ENCODE data around the gene ZDHHC5. TPM values are rescaled to one million over a fixed set of nuclear protein-coding genes. Genes with fewer than 3 reads are reported as not detected.

ZDHHC5 gene
- total RNA-seq, 3 donors from 2014 or later, result 75.5 to 83.0 (median 81.6) TPM

DNA sequence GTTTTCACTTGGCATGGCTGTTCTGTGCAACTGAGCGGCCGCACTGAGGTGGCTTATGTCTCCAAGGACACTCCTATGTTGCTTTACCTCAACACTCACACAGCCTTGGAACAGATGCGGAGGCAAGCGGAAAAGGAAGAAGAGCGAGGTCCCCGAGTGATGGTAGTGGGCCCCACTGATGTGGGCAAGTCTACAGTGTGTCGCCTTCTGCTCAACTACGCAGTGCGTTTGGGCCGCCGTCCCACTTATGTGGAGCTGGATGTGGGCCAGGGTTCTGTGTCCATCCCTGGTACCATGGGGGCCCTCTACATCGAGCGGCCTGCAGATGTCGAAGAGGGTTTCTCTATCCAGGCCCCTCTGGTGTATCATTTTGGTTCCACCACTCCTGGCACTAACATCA, 8.2 kb upstream of the ZDHHC5 start:
- Histone ChIP-seq H3K36me3 (ENCODE audit: low read depth) (peaks cover 4% of the 10 kb centered on the region), H3K4me1 (ENCODE audit: low read depth) (peaks cover 8% of the 10 kb centered on the region), H3K9me3 (no peaks in the 10 kb centered on the region), H3K4me3 (no peak overlapping the region)
- no peak for ATAC-seq
- TF ChIP-seq CTCF (IDR thresholded peaks at IDR 0.05), result no peak
- intact Hi-C loops (cut with DNase I, micrococcal nuclease), result no loop called here
- peak in 1 of 3 donors; percentile 55 for DNase-seq

- no peak for ATAC-seq
- DNase-seq, result no peak
- intact Hi-C loops (cut with DNase I, micrococcal nuclease), result no loop called here
- H3K36me3 ChIP-seq (ENCODE audit: low read depth), result no peaks in the 10 kb centered on the region
- H3K9me3 ChIP-seq, result no peaks in the 10 kb centered on the region
- no peak overlapping the region for H3K4me3 ChIP-seq
- peaks cover 5% of the 10 kb centered on the region for H3K4me1 ChIP-seq (ENCODE audit: low read depth)
- TF ChIP-seq CTCF (IDR thresholded peaks at IDR 0.05), result no peak
Measured at GRCh38 chr11:57662893-57663292, 5.0 kb upstream of the ZDHHC5 start.

DNA sequence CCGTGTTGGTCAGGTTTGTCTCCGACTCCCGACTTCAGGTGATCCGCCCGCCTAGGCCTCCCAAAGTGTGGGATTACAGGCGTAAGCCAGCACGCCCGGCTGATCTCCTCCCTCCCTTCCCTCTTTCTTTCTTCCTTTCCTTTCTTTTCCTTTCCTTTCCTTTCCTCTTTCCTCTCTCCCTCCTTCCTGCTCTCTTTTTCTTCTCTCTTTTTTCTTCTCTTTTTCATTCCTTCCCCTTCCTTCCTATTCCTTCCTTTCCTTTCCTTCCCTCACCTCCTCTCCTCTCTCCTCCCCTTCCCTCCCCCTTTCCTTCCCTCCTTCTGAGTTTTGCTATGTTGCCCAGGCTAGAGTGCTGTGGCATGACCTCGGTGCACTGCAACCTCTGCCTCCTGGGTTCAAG, 3.9 kb upstream of the ZDHHC5 start:
- H3K4me1 ChIP-seq (ENCODE audit: low read depth), result peaks cover 1% of the 10 kb centered on the region
- no peak for TF ChIP-seq CTCF (IDR thresholded peaks at IDR 0.05)
- ATAC-seq, result no peak
- no peak overlapping the region for H3K4me3 ChIP-seq
- peak in 1 of 3 donors; percentile 28 for DNase-seq
- no peaks in the 10 kb centered on the region for H3K36me3 ChIP-seq (ENCODE audit: low read depth)
- intact Hi-C loops (cut with DNase I, micrococcal nuclease), result no loop called here
- H3K9me3 ChIP-seq, result no peaks in the 10 kb centered on the region

DNA sequence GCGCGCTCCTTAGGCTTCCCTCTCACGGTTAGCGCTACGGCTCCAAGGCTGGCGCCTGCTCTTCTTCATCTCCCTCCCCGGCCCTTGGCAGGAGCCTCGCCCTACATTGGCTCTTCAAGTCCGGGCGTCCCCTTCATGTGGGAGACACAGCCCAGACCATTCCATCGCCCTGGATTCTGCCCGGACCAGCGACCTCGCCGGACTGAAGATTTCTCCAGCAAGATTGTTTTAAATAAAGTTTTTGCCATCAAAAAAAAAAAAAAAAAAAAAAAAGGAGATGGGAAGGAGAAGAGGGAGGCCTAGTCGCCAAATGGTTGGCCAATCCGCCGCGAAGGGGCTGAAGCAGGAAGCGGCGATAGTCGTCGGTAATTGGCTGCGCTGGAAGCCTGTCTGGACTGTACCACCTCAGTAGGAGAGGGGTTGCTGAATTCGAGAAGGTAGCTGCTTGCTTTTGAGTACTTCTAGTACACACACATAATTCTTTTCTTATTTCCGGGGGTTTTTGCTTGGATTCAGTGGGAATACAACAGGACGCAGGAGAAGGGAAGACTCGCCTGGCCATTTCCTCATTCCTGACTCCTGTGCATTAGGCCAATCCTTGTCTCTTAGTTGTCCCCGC, 688 bp upstream of the ZDHHC5 start:
- peaks cover 11% of the 10 kb centered on the region for H3K4me1 ChIP-seq (ENCODE audit: low read depth)
- no peaks in the 10 kb centered on the region for H3K36me3 ChIP-seq (ENCODE audit: low read depth)
- no peaks in the 10 kb centered on the region for H3K9me3 ChIP-seq
- peak overlapping the region; percentile 93 for H3K4me3 ChIP-seq
- intact Hi-C loops (cut with DNase I, micrococcal nuclease), result no loop called here
- ATAC-seq (peak; percentile 87), DNase-seq (peak; percentile 91 to 99 (median 95))
- no peak for TF ChIP-seq CTCF (IDR thresholded peaks at IDR 0.05)

DNA sequence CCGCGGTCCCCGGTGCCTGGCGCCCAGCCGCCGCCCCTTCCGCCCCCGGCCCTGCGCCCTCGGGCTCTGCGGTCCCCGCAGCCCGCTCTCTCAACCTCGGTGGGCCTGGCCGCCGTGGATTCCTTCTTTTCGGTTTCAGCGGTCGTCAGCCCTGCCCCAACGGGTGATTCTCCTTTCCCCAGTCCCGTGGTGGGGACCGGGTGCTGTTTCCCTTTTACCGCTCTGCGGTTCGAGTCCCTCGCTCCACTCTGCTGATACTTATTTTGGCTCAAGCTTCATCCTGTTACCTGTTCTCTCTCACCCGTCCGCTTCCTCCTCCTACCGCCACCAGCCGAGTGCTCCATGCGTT, 494 bp downstream of the ZDHHC5 start:
- no peaks in the 10 kb centered on the region for H3K9me3 ChIP-seq
- no peak for DNase-seq
- intact Hi-C loops (cut with DNase I, micrococcal nuclease), result no loop called here
- H3K4me1 ChIP-seq (ENCODE audit: low read depth), result peaks cover 11% of the 10 kb centered on the region
- H3K36me3 ChIP-seq (ENCODE audit: low read depth), result no peaks in the 10 kb centered on the region
- ATAC-seq, result peak; percentile 13
- H3K4me3 ChIP-seq, result peak overlapping the region; percentile 93
- no peak for TF ChIP-seq CTCF (IDR thresholded peaks at IDR 0.05)

DNA sequence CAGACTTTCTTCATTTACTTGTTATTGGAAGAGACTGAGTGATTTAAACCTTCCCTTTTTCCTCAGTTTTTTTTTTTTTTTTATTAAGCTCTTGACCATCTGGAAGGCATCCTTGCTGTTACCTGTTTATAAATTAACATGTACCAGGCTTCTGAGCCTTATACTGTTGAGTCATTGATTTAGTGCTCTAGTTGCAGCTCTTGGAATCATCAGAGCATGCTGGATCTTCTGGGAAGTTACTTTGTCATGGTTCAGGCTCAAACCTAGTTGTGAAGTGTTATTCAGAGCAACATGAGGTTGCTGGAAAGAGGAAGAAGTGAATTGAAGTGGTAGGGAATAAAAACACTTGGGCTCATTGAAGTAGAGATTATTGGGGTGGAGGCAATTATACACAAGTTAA, 6.3 kb downstream of the ZDHHC5 start:
- no peaks in the 10 kb centered on the region for H3K36me3 ChIP-seq (ENCODE audit: low read depth)

More for the DNA sequence above, 6.3 kb downstream of the ZDHHC5 start:
- no peak for DNase-seq
- peaks cover 9% of the 10 kb centered on the region for H3K4me1 ChIP-seq (ENCODE audit: low read depth)
- intact Hi-C loops (cut with DNase I, micrococcal nuclease), result no loop called here
- H3K9me3 ChIP-seq, result no peaks in the 10 kb centered on the region
- ATAC-seq, result no peak
- TF ChIP-seq CTCF (IDR thresholded peaks at IDR 0.05), result no peak
- no peak overlapping the region for H3K4me3 ChIP-seq
